Esophagus muscularis mucosa (tissue), 4 donors: ENCODE measurements around the gene NARF. TPM values are rescaled to one million over a fixed set of nuclear protein-coding genes. Genes with fewer than 3 reads are reported as not detected.
"Not testable (repeated sequence)": the region's sequence is repeated elsewhere in the genome, so short reads cannot be mapped to it uniquely, and the experiment has no call there.

Source experiments
- DNase-seq: peaks from one replicate; pipeline ENCODE4 v3.0.0-alpha.2; 2017; ENCODE audit errors: extremely low spot score
- H3K27ac ChIP-seq, 4 donors: fragments of 200-600 bp; sonication (generic); replicated peaks in 1 of 4; 1 replicate in 3 of 4; 2 replicates in 1 of 4; pipeline ENCODE4 v1.5.1; 2016 to 2019; ENCODE audit warnings: mild to moderate bottlenecking in 1 of 4
- H3K27me3 ChIP-seq, 4 donors: fragments of 200-600 bp; sonication (generic); one replicate each; pipeline versions ENCODE4 v1.5.1 to v1.6.0; 2016 to 2019
- H3K36me3 ChIP-seq, 4 donors: fragments of 200-600 bp; sonication (generic); one replicate each; pipeline ENCODE4 v1.5.1; 2016 to 2019
- H3K4me1 ChIP-seq, 4 donors: fragments of 200-600 bp; sonication (generic); one replicate each; pipeline ENCODE4 v1.5.1; 2016 to 2019
- H3K4me3 ChIP-seq, 4 donors: fragments of 200-600 bp; sonication (generic); 1 replicate in 2 of 4; 2 replicates in 2 of 4; pipeline ENCODE4 v1.5.1; 2016 to 2019; ENCODE audit warnings: mild to moderate bottlenecking in 4 of 4, moderate library complexity in 1 of 4
- H3K9me3 ChIP-seq, 4 donors: fragments of 200-600 bp; sonication (generic); 1 replicate in 3 of 4; 2 replicates in 1 of 4; pipeline ENCODE4 v1.5.1; 2016 to 2019
- CTCF ChIP-seq, 3 experiments: fragments of 200-600 bp in 2 of 3; fragments of 450-650 bp in 1 of 3; sonication (generic) in 2 of 3; IDR thresholded peaks; one replicate each; pipeline ENCODE4 v1.5.1; 2017 to 2019; ENCODE audit warnings: antibody characterized with exemption in 3 of 3, mild to moderate bottlenecking in 2 of 3, moderate library complexity in 1 of 3
- EP300 ChIP-seq: sonication (generic); formaldehyde crosslinking; IDR thresholded peaks from one replicate; pipeline ENCODE4 v1.6.1; 2017; ENCODE audit warnings: antibody characterized with exemption
- POLR2A ChIP-seq: fragments of 450-650 bp; IDR thresholded peaks from one replicate; pipeline ENCODE4 v1.6.1; 2017; ENCODE audit warnings: antibody characterized with exemption, moderate library complexity, mild to moderate bottlenecking, low read depth
- POLR2AphosphoS5 ChIP-seq, 2 donors: sonication (generic); formaldehyde crosslinking; IDR thresholded peaks; one replicate each; pipeline ENCODE4 v1.6.1; 2017; ENCODE audit warnings: antibody characterized with exemption in 2 of 2
- WGBS: methylation state at CpG from one replicate; pipeline ENCODE4 v1.1.5; 2018; 5-methylcytosine and 5-hydroxymethylcytosine counted together
- intact Hi-C: fragments of 100-400 bp; cut with DNase I; formaldehyde crosslinking; loops from one replicate; pipeline ENCODE4 v1.15.1; 2023
- total RNA-seq, 4 donors: library from RNA; depleted of rRNA; stranded (reverse); fragments of >200 nt; gene quantifications; one replicate each; pipeline versions ENCODE4 v1.1.0 to v1.2.1, GENCODE V29; 2016

NARF gene
- total RNA-seq, 4 donors from 2014 or later: 26.2 to 30.9 (median 29.3) TPM

GRCh38 chr17:82503728-82504308 lies 45.3 kb downstream of the NARF start:
- Histone ChIP-seq H3K27me3 (no peaks in the 10 kb centered on the region), H3K27ac (no peak overlapping the region), H3K4me3 (no peak overlapping the region), H3K9me3 (no peaks in the 10 kb centered on the region), H3K36me3 (no peaks in the 10 kb centered on the region), H3K4me1 (peaks cover 0 to 13% (median 5%) of the 10 kb centered on the region in 4 donors)
- no peak for TF ChIP-seq POLR2A
- TF ChIP-seq CTCF (IDR thresholded peaks at IDR 0.05): no peak
- no peak for TF ChIP-seq POLR2AphosphoS5 (IDR thresholded peaks at IDR 0.05)
- TF ChIP-seq EP300: no peak
- intact Hi-C loops: no loop called here
- WGBS: no CpG with 5 or more reads among the region's 21 CpGs
- DNase-seq: no peak

GRCh38 chr17:82505296-82505695 lies 46.8 kb downstream of the NARF start:
- Histone ChIP-seq H3K4me1 (peaks cover 0 to 13% (median 5%) of the 10 kb centered on the region in 4 donors), H3K9me3 (no peaks in the 10 kb centered on the region), H3K4me3 (no peak overlapping the region), H3K36me3 (no peaks in the 10 kb centered on the region), H3K27ac (no peak overlapping the region), H3K27me3 (no peaks in the 10 kb centered on the region)
- no peak for DNase-seq
- intact Hi-C loops: no loop called here
- no peak for TF ChIP-seq CTCF (IDR thresholded peaks at IDR 0.05)
- TF ChIP-seq POLR2AphosphoS5 (IDR thresholded peaks at IDR 0.05): no peak
- TF ChIP-seq EP300: no peak
- WGBS: 92% methylated on average over 6 of the region's 6 CpGs

- H3K27me3 ChIP-seq, H3K9me3 ChIP-seq, H3K4me3 ChIP-seq, DNase-seq, H3K36me3 ChIP-seq, intact Hi-C loops, H3K27ac ChIP-seq: not testable (repeated sequence)
- WGBS: 82% methylated on average over 7 of the region's 7 CpGs
- peaks cover 0 to 11% (median 5%) of the 10 kb centered on the region in 4 donors for H3K4me1 ChIP-seq
Measured at GRCh38 chr17:82506402-82506801, 47.9 kb downstream of the NARF start.

GRCh38 chr17:82507631-82508175 lies 49.2 kb downstream of the NARF start:
- Histone ChIP-seq H3K27me3 (no peaks in the 10 kb centered on the region), H3K27ac (no peak overlapping the region), H3K4me1 (no peaks in the 10 kb centered on the region), H3K36me3 (no peaks in the 10 kb centered on the region), H3K9me3 (no peaks in the 10 kb centered on the region), H3K4me3 (no peak overlapping the region)
- intact Hi-C loops: no loop called here
- DNase-seq: no peak
- 86% methylated on average over 7 of the region's 7 CpGs for WGBS
- TF ChIP-seq EP300 (no peak), POLR2A (no peak), CTCF (IDR thresholded peaks at IDR 0.05) (no peak), POLR2AphosphoS5 (IDR thresholded peaks at IDR 0.05) (no peak)

DNA sequence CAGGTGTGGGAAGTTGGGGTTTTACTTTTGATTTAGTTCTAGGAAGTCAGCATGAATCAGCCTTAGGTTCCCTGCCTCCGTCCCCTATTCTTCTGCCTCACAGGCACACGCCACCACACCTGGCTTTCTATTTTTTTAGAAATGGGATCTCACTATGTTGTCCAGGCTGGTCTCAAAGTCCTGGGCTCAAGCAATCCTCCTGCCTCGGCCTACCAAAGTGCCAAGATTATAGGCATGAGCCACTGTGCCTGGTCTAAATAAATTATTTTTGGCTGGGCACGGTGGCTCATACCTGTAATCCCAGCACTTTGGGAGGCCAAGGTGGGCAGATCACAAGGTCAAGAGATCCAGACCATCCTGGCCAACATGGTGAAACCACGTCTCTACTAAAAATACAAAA lies 53.1 kb downstream of the NARF start:
- intact Hi-C loops, H3K27ac ChIP-seq, H3K9me3 ChIP-seq, H3K36me3 ChIP-seq, H3K4me3 ChIP-seq, H3K4me1 ChIP-seq, DNase-seq, H3K27me3 ChIP-seq: not testable (repeated sequence)
- WGBS: 89% methylated on average over 5 of the region's 5 CpGs

DNA sequence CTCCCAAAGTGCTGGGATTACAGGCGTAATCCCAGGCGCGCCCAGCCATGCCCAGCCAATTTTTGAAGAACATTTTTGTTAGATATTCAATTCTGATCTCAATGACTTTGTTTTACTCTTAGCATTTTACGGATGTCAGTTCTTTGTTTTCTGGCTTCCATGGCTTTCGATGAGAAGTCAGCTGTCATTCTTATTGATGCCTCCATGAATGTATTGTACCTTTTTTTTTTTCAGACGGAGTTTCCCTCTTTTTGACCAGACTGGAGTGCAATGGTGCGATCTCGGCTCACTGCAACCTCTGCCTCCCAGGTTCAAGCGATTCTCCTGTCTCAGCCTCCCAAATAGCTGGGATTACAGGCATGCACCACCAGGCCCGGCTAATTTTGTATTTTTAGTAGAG lies 55.3 kb downstream of the NARF start:
- H3K36me3 ChIP-seq, H3K4me1 ChIP-seq, H3K4me3 ChIP-seq, DNase-seq, intact Hi-C loops, H3K27me3 ChIP-seq, H3K27ac ChIP-seq, H3K9me3 ChIP-seq: not testable (repeated sequence)
- WGBS: 95% methylated on average over 10 of the region's 10 CpGs
